Fibroblast of skin of left quadriceps (primary cell): ENCODE results near the gene FRAS1.
"Not testable (repeated sequence)": the region's sequence is repeated elsewhere in the genome, so short reads cannot be mapped to it uniquely, and the experiment has no call there.

Source experiments
- DNase-seq, 2 experiments: peaks; one replicate each; pipeline ENCODE4 v3.0.0-alpha.2; 2013; ENCODE audit warnings: low read depth in 2 of 2

Gene FRAS1

DNA sequence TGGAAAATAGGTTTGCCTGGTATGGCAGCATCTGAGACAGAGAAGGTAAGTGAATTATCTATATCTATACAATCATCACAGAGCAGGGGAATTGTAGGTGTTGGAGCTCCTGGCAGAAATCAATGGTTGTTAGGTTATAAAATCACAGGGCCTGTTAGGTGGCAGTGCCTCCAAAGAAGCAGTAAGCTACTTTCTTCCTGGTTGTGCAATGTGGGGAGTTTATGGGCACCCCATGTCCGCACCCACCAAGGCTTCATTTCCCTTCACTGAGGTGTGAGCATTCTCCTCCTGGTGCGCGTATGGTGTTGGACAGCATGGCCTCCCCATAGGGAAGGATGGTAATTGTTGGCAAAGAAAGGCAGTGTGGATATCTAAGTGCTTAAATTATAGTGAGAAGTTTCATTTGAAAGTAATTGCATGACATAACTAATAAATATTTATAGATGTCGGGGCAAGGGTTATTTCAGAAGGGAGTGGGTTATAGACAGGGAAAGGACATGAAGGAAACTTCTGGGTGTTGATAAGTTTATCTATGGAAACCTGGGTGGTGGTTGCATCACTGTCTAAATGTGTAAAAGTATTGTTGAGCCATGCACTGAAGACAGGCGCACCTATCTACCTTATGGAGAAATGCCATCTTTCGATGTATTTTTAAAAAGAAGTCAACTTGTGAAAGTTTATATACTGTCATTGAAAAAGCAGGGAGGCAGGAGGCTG lies 153.7 kb downstream of the FRAS1 start:
- no peak for DNase-seq

DNA sequence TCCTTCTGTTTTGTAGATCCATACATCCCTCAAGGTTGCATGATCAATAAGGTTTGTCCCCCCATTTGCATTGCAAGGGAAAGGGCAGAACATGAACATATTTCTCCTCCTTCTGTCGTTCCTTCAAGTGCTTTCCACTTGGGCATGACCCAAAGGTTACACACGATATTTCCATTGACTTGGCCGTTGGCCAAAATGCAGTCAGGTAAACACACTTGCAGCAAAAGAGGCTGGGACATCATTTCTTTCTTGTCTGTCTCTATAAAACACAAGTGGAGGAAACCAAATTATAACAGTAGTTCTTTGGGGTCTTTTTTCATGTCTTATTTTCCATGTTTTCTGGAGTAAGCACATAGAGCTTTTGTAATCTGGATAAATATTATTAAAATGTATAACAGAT lies 156.1 kb downstream of the FRAS1 start:
- no peak for DNase-seq

DNA sequence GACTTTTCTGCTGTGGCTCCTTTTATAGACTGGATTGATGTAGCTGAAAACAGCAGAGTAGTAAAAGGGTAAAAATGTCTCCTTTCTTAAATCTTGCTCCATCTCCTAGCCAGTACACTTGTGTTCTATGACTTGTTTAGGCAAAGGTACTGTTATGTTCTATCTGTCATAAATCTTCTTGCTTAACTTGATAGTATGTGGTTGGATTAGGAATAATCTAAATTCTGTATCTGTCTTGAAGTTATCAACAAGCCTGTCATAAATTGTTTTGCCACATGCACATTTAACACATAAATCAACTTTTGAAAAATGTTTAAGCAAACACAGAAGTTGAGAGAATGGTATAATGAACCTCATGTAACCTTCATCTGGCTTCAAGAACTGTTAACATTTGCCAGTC lies 157.0 kb downstream of the FRAS1 start:
- DNase-seq: peak; percentile 11 to 13

DNA sequence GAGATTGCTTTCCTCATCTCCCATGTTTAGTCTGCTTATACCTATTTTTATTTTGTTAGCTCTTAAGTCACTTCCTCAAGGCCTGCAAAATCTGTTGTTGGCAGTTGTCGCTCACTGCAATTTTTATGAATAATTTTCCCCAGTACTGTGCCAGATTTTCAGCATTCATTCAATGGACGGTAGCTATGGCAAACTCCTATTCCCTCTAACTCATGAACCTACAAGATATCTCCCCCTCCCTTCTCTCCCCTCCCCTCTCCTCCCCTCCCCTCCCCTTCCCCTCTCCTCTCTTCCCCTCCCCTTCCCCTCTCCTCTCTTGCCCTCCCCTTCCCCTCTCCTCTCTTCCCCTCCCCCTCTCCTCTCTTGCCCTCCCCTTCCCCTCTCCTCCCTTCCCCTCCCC lies 160.4 kb downstream of the FRAS1 start:
- DNase-seq: no peak

DNA sequence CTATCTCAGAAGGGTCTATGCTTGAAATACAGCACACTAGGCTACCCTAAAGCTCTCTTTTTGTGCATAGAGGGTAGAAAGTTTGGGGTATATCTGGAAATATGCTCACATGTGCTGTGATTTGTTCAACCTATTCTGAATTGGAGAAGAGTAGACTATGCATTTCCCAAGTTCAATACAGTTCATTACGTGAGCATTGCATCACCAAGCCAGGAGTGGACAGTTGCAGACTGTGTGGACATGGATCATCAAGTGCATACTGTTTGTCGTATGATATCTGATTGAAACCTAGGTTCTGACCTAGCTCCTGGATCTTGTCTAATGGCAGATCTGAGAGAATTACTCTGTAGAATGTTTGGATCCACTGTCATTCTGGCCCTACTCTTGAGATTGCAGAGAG lies 161.1 kb downstream of the FRAS1 start:
- no peak for DNase-seq

DNA sequence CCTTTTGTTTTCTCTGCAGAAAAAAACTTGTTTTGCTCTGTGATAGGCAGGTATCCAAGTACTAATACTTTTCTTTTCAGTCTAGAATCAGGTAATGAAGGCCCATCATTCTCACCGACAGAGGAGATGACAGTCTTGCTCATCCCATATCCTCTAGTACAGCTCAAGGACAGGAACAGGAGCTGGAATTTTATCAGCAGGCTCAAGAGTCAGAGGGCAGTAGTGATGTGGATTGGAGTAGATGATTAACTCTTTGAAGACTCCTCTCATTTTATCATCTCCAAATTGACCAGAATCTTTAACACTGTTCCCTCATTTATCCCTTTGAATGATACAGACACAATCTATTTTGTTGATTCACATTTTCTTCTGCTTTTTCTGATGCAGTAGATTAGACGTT lies 162.7 kb downstream of the FRAS1 start:
- DNase-seq: no peak

DNA sequence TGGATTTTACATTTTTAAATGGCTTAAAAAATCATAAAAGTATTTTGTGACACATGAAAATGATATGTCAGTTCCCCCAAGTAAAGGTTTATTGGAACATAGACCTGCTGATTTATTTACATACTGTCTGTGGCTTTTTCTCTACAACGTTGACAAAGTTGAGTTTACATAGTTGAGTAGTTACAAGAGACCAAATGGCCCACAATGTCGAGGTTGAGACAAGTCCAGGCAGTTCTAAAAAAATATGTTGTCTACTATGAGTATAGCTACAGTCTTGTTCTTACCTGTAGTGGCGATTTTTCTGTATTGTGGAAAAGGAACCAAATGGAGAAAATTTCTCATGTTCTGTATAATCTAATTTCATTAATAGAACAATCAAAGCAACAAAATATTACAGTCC lies 163.2 kb downstream of the FRAS1 start:
- no peak for DNase-seq

DNA sequence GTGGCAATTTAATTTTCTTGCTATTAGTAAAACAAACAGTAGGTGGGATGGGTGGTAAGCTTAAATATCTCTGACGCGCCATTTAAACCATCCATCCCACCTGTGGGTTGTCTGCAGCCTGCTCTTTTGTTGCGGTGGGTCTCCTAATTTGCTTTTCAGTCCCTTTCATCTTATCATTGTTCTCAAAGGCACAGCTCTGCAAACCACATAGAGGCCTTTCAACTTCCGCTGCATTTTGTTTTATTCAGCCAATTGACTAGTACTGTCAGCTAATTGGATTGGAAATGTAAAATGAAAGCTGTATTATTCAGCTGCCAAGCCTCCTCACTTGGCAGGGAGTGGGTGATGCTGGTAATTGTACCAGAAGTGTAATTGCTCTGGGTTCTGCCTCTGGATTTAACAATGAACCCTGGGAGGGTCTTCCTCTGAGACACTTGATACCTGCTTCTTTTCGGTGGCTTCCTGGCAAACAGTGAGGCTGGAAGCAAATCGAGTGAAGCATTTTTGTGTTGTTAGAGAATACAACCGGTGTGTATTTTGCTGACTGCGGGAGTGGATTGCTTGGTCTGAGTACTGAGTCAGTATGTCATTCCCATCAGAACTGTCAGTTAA lies 165.6 kb downstream of the FRAS1 start:
- no peak for DNase-seq

DNA sequence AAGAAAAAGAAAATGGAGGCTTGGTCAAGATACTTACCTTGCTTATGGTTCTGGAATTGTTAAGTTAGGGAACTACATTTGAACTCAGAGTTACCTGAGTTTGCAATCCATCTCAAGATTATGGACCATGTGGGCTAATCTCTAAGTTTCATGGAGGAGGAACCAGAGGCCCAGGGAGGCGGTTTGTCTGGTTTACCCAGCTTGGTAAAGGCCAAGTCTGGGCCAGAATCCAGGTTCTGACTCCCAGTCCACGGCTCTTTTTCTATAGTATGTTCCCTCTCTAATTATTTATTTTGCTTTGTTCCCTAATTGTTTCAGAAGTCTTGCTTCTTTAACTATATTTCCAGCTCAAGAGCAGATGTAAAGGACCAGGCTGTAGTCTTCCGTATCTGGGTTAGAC lies 168.1 kb downstream of the FRAS1 start:
- no peak for DNase-seq

DNA sequence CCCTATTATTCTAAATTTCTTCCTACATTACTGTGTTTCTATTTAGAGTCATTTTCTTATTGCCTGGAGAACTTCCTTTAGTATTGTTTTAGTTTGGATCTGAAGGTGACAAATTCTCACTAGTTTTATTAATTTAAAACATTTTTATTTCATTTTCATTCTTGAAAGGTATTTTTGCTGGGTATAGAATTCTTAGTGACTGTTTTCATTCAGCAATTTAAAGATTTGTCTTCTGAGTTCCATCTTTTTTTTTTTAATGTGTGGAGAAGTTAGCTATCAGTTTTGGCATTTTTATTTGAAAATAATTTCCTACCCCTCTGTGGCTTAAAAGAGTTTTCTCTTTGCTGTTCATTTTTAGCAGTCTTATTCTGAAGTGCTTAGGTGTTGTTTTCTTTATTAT lies 169.2 kb downstream of the FRAS1 start:
- DNase-seq: no peak

DNA sequence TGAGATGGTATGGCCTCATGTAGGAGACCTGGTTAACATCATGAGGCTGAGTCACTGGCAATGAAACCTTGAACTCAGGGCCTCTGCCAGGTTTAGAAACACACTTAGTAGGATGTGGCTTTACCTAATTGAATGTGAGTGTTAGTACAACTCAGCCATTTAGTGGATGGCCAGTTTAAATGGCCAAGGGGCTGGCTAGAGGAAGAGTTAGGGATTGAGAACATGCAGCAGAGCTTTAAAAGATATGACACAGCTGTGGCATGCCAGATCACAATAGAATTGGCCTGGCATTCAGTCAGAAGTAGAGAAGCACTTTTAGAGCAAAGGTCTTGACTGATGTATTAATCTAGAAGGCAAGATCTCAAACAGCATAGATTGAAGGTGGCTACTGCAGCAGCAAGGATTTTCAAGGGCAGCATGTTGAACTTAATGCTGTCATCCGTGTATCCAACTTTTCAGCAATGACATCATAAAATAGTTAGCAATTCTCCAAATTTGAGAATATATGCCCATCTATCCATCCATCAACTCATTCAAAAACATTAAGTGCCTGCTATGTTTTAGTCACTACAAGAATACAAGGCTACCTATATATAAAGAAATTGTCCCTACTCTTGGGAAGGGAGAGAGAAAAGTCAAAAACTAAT lies 170.4 kb downstream of the FRAS1 start:
- DNase-seq: no peak

DNA sequence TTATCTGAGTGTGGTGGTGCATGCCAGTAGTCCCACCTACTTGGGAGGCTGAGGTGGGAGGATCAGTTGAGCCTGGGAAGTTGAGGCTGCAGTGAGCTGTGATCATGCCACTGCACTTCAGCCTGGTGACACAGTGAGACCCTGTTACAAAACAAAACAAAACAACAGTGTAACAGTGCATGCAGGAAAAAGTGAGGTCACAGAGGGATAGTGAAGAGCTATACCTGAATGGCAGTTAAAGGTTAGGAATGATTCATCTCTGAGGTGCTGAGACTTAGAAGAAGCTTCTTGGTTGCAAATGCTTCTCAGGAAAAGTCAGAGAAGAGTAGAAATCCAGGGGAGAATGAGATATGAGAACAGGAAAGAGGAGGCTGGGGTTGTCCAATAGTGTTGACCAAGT lies 178.7 kb downstream of the FRAS1 start:
- DNase-seq: no peak

DNA sequence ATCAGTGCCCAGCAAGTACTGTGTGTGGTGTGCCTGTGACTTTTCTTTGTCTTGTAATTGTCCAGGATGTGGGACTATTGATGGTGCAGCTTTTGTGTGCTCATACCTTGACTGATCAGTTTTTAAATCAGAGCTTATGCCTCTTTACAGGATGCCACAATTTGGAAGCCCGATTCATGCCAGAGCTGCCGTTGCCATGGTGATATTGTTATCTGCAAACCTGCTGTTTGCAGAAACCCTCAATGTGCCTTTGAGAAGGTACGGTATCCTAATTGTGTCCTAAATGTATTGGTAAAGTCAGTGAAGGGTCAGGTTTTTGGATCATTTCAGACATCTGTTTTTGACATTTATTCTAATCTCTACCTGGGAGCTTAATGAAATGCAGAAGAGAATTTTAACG lies 180.2 kb downstream of the FRAS1 start:
- DNase-seq: no peak

DNA sequence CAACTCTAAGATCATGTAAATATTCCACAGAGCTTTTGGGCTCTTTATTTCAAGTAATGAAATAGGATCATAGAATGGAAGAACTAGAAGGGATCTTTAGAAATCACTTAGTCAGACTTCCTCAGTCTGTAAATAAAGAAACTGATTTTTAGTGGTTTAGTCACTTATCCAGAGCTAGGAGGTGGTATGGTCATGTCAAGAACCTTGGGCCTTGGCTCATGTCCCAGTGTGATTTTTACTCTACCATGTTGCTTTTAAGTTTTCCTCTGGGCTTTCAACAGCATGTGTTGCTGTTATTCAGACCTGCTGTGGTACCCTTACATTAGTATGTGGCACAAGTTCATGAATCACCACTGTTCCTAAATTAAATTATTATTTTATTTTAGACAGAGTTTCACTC lies 184.9 kb downstream of the FRAS1 start:
- peak; percentile 2 to 4 for DNase-seq

DNA sequence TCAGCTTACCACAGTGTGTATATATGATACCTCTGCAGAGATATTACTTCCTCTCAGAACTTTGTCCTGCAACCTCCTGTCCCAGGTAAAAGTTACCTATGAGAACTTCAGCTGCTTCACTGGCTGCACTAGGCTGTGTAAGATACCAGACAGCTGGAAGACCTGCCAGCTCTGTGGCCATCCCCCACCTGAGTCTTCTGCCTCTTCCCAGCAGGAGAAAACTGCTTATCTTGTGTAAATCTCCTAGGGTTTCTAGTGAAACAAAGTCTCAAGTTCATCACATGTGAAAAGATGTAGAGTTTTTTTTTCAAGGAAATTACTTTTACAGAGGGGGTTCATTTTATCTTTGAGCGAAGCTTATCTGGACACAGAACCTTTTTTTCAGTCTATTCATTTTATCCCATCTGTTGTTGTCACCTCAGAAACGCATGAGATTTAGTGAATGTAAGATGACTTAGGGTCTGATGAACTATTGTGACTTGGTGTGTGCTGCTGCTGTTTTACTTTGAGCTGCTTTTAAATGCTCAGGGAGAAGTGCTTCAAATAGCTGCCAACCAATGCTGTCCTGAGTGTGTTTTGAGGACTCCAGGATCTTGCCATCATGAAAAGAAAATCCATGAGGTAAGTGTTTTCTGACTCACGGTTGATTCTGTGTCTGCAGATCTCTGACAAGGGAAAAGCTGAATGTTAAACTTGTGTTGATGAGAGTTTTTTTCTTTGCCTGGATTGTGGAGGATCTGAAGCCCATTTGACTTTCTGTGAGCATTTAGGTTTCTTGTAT lies 187.8 kb downstream of the FRAS1 start:
- no peak for DNase-seq

DNA sequence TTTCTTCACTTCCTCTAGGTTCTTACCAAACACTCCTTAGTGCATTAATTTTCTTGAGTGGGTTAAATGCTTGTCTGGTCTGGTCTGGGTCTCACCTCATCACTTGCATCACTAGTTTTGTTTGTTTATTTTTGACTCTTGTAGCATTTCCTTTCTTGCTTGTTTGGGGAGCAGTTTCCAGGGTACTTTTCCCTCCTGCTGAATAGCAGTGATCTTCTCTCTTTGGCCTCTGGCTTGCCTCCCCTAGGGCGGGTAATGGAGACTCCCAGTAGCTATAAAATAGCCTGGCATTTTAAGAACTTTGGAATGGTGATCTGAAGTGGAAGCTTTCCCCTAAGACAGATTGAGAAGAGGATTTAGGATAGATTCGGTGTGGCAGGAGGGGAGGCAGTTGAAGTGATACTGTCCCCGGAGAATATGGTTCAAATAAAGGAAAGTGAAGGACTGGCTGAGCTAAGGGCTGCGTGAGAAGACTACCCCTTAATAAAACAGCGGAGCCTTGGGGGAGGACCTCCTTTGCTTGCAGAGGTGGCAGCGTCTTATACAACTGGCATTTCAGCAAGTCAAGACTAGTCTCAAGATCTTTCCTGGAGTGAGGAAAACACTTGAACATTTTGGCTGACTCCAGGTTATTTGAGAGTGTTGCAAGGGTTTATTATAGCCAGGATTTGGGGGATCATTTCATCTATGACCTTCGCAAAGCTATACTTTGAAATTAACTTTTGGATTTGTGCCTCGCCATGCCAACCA lies 190.6 kb downstream of the FRAS1 start:
- no peak for DNase-seq

DNA sequence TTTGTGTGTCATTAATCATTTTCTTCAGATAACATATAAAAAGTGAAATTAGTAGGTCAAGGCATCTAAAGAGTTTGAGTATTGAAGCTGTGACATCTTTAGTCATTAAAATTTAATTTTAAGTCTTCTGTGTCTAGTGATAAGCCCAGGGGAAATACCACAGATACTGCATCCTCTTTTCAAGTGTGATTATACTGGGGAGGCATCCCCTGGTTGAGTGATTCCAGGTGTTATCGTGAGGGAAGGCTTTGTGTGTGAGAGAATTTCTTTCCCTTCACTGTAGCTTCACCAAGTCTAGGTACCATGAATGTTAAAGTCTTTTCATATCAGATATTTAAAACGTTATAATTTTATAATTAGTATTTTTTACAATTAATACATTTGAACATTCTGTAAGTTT lies 193.4 kb downstream of the FRAS1 start:
- no peak for DNase-seq

DNA sequence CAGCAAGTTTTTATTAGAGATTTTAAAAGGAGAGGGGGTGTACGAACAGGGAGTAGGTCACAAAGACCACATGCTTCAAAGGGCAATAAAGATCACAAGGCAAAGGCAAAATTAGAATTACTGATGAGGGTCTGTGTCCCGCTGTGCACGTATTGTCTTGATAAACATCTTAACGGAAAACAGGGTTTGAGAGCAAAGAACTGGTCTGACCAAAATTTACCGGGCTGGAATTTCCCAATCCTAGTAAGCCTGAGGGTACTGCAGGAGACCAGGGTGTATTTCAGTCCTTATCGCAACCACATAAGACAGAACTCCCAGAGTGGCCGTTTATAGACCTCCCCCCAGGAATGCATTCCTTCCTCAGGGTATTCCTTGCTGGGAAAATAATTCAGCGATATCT lies 195.7 kb downstream of the FRAS1 start:
- DNase-seq: not testable (repeated sequence)

DNA sequence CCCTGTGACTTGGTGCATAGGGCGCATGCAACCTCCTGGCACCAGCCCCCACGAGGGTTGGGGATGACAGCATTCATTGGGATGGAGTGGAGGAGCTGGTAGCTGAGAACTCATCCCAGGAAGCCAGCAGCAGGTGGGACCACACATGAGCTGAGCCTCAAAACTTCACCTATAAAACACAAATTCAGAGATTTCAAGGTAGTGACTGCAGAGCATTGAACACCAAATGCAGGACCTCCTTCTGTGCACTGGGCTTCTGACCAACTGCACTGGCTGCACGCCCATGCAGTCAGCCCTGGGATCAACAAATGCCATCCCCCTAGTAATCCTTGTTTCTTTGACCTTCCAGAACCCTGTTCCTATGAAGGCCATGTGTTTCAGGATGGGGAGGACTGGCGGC lies 197.8 kb downstream of the FRAS1 start:
- DNase-seq: no peak

DNA sequence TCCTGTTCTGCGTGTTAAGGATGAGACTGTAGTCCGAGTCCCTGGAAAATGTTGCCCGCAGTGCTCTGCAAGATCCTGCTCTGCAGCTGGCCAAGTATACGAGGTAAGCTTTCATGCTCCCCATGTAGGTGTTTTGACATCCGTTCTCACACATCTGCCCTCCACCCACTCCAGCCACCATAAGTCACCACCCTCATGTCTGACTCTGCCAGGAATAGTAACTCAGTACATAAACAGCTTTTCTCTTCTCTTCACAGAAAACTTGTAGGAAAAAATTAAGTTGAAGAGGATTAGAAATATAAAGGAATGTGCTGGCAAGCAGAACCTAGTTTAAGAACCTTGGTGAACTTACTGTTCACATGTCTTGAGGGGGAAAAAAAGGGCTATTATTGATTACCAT lies 207.9 kb downstream of the FRAS1 start:
- no peak for DNase-seq

DNA sequence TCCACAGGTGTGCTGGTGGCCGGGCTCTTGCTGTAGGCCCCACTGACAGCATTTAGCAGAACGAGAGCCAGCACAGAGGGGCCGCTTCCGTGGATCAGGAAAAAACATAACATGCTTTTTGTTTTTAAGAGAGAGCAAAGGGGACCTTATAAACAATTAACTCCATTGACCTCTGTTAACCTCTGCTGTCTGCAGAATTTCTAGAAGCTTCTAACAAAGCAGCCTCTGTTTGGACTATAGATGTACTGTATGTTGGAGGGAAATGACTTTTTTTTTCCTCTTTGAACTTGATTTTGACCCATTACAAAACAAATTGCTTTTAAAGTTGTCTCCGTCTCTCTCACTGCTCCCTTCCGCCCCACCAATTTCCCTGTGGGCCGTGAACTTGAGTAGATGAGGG lies 210.7 kb downstream of the FRAS1 start:
- DNase-seq: no peak

DNA sequence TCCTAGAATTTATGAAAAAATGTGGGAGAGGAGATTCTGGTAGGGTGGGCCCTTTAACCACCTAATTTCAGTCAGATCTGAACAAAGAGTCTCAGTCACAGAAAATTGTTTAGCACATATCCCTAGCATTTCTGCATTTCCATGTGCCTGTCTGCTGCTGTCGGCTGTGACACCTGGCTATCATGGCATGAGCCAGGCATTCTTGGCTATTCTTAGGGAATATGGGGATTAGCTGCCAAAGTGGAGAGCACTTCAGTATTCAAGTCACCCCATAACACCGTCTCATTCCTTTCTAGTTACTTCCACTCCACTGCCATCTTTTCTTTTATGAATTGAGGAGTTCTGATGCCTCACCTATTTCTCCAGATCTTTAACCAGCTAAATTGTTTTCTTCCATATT lies 211.5 kb downstream of the FRAS1 start:
- no peak for DNase-seq
